Adrenal gland (tissue), 5 donors: ENCODE data around the gene TOR1B.
"Not testable (repeated sequence)": the region's sequence is repeated elsewhere in the genome, so short reads cannot be mapped to it uniquely, and the experiment has no call there.

Source experiments
- POLR2A ChIP-seq, 2 donors: fragments of 450-650 bp; IDR thresholded peaks; one replicate each; pipeline ENCODE4 v1.6.1; 2017; ENCODE audit warnings: antibody characterized with exemption in 2 of 2, mild to moderate bottlenecking in 2 of 2, moderate library complexity in 1 of 2
- TF ChIP-seq, protein P1 (sequence below), 6 experiments: fragments of 450-650 bp in 4 of 6; fragments of 200-600 bp in 2 of 6; sonication (generic) in 1 of 6; IDR thresholded peaks; 1 replicate in 5 of 6; 2 replicates in 1 of 6; pipeline versions ENCODE4 v1.5.1 to v1.8.0; 2016 to 2021; ENCODE audit warnings: antibody characterized with exemption in 6 of 6, mild to moderate bottlenecking in 2 of 6, moderate library complexity in 1 of 6
- donor health status: DM: no; HTN: no; CAD: no.

DNA sequence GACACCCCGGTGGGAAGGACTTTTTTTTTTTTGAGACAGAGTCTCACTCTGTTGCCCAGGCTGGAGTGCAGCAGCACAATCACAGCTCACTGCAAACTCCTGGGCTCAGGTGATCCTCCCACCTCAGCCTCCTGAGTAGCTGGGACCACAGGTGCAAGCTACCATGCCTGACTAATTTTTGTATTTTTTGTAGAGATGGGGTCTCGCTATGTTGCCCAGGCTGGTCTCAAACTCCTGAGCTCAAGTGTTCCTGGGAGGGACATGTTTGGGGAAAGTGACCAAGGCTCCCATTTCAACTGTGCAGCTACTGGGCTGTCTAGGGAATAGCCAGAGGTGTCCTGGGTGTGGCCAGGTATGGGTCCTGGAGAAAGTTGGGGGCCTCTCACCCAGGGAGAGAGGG is 7.0 kb upstream of the TOR1B start:
- TF ChIP-seq, protein P1, sequence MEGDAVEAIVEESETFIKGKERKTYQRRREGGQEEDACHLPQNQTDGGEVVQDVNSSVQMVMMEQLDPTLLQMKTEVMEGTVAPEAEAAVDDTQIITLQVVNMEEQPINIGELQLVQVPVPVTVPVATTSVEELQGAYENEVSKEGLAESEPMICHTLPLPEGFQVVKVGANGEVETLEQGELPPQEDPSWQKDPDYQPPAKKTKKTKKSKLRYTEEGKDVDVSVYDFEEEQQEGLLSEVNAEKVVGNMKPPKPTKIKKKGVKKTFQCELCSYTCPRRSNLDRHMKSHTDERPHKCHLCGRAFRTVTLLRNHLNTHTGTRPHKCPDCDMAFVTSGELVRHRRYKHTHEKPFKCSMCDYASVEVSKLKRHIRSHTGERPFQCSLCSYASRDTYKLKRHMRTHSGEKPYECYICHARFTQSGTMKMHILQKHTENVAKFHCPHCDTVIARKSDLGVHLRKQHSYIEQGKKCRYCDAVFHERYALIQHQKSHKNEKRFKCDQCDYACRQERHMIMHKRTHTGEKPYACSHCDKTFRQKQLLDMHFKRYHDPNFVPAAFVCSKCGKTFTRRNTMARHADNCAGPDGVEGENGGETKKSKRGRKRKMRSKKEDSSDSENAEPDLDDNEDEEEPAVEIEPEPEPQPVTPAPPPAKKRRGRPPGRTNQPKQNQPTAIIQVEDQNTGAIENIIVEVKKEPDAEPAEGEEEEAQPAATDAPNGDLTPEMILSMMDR (IDR thresholded peaks at IDR 0.05) = not testable (repeated sequence)
- TF ChIP-seq POLR2A (IDR thresholded peaks at IDR 0.05) = not testable (repeated sequence)
